22Rv1 (cell line): Measurements from ENCODE around the gene SAMD4A.

Source experiments
- ZFX ChIP-seq: fragments of 450-650 bp; IDR thresholded peaks from 2 replicates; pipeline ENCODE4 v1.6.1; 2017; ENCODE audit warnings: antibody characterized with exemption, borderline replicate concordance
- TF ChIP-seq, protein P1 (sequence below): fragments of 450-650 bp; IDR thresholded peaks from 2 replicates; pipeline ENCODE4 v1.5.1; 2017; ENCODE audit warnings: mild to moderate bottlenecking

- TF ChIP-seq, protein P1, sequence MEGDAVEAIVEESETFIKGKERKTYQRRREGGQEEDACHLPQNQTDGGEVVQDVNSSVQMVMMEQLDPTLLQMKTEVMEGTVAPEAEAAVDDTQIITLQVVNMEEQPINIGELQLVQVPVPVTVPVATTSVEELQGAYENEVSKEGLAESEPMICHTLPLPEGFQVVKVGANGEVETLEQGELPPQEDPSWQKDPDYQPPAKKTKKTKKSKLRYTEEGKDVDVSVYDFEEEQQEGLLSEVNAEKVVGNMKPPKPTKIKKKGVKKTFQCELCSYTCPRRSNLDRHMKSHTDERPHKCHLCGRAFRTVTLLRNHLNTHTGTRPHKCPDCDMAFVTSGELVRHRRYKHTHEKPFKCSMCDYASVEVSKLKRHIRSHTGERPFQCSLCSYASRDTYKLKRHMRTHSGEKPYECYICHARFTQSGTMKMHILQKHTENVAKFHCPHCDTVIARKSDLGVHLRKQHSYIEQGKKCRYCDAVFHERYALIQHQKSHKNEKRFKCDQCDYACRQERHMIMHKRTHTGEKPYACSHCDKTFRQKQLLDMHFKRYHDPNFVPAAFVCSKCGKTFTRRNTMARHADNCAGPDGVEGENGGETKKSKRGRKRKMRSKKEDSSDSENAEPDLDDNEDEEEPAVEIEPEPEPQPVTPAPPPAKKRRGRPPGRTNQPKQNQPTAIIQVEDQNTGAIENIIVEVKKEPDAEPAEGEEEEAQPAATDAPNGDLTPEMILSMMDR: no peak
- no peak for TF ChIP-seq ZFX
Measured at GRCh38 chr14:54562334-54562733, 4.6 kb upstream of the SAMD4A start.
